ENCODE measurements around the gene GPX4.

GPX4 gene

GRCh38 chr19:1149259-1150045 lies 45.7 kb downstream of the GPX4 start:
- no peak for DNase-seq (ENCODE audit: low read depth in 2 of 2)

DNA sequence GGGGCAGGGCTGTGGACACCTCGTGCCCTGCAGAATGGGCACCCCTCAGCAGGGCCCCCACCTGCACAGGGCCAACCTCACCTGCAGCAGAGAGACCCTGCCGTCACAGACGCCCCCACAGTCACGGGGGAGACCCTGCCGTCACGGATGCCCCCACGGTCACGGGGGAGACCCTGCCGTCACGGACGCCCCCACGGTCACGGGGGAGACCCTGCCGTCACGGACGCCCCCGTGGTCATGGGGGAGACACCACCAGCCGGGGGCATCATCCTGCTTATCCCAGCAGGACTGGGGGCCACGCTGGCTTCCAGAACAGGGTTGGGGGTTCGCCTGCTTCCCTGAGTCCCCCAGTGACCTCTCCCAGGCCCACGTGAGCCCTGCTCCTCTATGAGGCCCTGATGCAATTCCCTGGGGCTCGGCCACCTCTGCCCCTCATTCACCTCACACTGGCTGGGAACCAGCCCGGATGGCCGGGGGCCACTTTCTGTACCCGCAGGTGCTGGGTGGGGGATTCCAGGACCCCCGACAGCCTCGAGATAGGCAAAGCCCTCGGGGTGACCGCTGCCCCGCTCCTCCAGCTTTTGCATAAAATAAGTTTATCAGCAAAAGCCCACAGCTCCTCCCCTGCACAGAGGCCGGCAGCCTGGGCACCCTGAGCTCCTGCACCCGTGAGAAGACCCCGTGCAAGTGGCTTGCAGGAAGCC lies 46.7 kb downstream of the GPX4 start:
- DNase-seq (ENCODE audit: low read depth in 2 of 2), result no peak

DNA sequence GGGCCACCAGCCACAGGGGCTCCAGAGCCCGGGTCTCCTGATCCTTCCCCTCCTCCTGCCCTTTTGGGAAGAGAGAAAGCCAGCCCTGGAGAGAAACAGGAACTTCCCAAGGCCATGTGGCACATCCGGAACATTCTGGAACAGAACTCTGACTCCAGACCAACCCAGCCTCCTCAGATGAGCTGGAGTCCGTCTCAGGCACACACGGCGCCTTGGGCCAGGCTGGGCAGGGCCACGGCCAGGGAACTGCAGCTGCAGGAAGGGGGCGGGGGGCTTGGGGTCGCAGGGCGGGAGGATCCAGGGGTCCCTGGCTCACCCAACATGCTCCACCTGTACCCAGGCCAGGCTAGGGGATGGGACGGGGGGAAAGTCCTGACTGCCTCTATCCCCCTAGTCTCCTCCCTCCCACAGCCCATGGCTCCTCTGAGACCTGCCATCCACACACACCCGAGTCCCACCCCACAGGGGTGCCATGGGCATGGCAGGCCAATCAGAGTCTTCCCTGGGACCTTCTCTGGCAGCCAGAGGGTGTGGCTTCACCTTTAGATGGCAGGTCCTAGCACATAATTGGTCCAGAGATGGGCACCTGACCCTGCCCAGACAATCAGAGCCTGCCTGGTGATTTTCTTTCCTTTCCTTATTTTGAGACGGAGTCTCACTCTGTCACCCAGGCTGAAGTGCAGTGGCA lies 47.4 kb downstream of the GPX4 start:
- no peak for DNase-seq (ENCODE audit: low read depth in 2 of 2)

- DNase-seq (ENCODE audit: low read depth in 2 of 2), result no peak
Measured at GRCh38 chr19:1151917-1152587, 48.3 kb downstream of the GPX4 start.

DNA sequence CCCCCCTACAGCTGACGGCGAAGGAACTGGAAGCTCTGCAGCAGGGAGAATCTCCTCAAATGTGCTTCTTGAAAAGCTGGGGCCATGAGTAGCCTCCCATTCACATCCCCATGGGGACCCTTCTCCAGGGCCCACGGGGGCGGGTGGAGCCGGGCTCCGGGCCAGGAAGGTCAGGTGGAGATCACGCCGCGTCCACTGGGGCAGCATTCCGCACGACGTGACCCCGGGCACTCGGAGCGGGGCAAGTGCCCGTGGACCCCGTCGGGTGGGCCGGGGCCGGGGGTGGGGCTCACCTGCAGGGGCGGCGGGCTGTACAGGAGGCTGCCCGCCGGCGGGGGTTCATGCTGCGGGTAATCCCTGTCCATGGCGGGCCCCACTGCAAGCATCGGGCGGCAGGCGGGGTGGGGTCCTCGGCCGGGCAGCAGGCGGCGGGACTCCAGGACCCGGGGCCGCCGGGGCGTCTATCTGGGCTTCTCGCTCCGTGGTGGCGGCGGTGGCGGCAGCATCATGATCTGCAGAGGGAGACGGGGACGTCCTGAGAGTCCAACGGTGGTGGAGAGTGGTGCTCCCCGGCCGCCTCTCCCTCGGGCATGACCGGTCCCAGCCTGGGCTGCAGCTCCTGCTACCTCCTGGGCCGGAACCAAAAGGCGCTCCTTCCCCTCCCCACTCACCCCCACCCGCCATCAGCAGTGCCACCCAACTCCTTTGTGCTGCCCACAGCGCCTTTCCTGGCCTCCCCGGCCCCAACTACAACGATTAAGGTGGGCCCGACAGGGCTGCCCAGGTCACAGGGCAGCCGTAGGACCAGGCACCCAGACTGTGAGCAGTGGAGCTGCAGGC lies 50.3 kb downstream of the GPX4 start:
- no peak for DNase-seq (ENCODE audit: low read depth in 2 of 2)

DNA sequence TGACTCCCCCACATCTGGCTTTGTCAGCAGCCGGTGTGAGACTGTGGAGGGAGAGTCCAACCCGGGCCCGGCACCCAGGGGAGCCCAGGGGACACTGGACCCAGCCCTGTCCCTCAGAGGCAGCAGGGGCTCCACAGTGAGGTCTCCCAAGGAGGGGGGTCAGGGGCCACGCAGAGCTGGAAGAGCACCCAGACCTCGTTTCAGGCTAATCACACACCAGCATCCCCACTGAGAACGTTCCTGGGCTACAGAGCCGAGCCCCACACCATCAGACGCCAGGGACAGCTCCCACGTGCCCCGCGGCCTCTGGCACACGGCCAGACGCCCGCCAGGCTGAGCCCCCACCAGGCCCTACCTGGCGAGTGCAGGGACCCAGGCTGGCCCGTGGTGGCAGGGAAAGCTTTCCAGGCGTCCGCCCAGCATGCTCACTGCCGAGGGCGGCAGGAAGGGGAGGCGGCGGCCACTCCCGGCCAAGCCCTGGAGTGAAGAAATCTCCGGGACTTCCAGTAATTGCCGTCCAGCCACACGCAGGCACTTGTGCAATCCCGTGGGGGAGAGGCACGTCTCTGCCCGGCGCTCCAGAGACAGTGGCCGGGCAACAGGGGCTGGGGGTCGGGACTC lies 51.0 kb downstream of the GPX4 start:
- DNase-seq (ENCODE audit: low read depth in 2 of 2), result no peak

- no peak for DNase-seq (ENCODE audit: low read depth in 2 of 2)
Measured at GRCh38 chr19:1155352-1156304, 51.8 kb downstream of the GPX4 start.
